ENCODE measurements around the gene NT5DC2.

GRCh38 chr3:52532517-52532837 is 1.2 kb downstream of the NT5DC2 start:
- TF ChIP-seq CTCF (IDR thresholded peaks at IDR 0.05; ENCODE audit: low read depth, low read length) = no peak
- no peak for TF ChIP-seq POLR2A (IDR thresholded peaks at IDR 0.05; ENCODE audit: extremely low read depth, insufficient read length)
